ENCODE data around the gene SLCO3A1.

SLCO3A1 gene

GRCh38 chr15:92071045-92071634 is 217.6 kb downstream of the SLCO3A1 start:
- H3K9ac ChIP-seq (ENCODE audit: low read depth, low read length, poor library complexity, severe bottlenecking): no peak overlapping the region
- H3K9me3 ChIP-seq (ENCODE audit: insufficient read depth, low read depth, low read length): no peaks in the 10 kb centered on the region
- no peak overlapping the region for H2AFZ ChIP-seq (ENCODE audit: low read length)
- H3K36me3 ChIP-seq (ENCODE audit: insufficient read depth, low read length): no peaks in the 10 kb centered on the region
- no peaks in the 10 kb centered on the region for H3K27me3 ChIP-seq (ENCODE audit: insufficient read depth, low read length, poor library complexity, severe bottlenecking)
- H3K4me3 ChIP-seq (ENCODE audit: low read length, poor library complexity, severe bottlenecking): no peak overlapping the region
- no peaks in the 10 kb centered on the region for H3K9me2 ChIP-seq (replicated peaks; ENCODE audit: low read depth, low read length)
- no peak overlapping the region for H3K4me2 ChIP-seq (ENCODE audit: low read depth, low read length, poor library complexity, severe bottlenecking)
- H4K20me1 ChIP-seq (ENCODE audit: insufficient read depth, low read length, poor library complexity, severe bottlenecking): no peaks in the 10 kb centered on the region
- H3K4me1 ChIP-seq (ENCODE audit: insufficient read depth, low read length, poor library complexity, severe bottlenecking): peaks cover 25% of the 10 kb centered on the region
- H3F3A ChIP-seq (ENCODE audit: low read depth): no peaks in the 10 kb centered on the region
- H3K79me2 ChIP-seq (ENCODE audit: insufficient read depth, low read length): no peaks in the 10 kb centered on the region
- TF ChIP-seq EZH2phosphoT487 (IDR thresholded peaks at IDR 0.05; ENCODE audit: borderline replicate concordance) (no peak), CTCF (conservative IDR thresholded peaks at IDR 0.05; ENCODE audit: low read length) (no peak)

GRCh38 chr15:92073044-92073785 is 219.7 kb downstream of the SLCO3A1 start:
- Histone ChIP-seq H3K27me3 (ENCODE audit: insufficient read depth, low read length, poor library complexity, severe bottlenecking) (no peaks in the 10 kb centered on the region), H3K9me2 (replicated peaks; ENCODE audit: low read depth, low read length) (no peaks in the 10 kb centered on the region), H2AFZ (ENCODE audit: low read length) (no peak overlapping the region), H3F3A (ENCODE audit: low read depth) (no peaks in the 10 kb centered on the region), H4K20me1 (ENCODE audit: insufficient read depth, low read length, poor library complexity, severe bottlenecking) (no peaks in the 10 kb centered on the region), H3K9ac (ENCODE audit: low read depth, low read length, poor library complexity, severe bottlenecking) (no peak overlapping the region), H3K79me2 (ENCODE audit: insufficient read depth, low read length) (no peaks in the 10 kb centered on the region), H3K4me1 (ENCODE audit: insufficient read depth, low read length, poor library complexity, severe bottlenecking) (peaks cover 25% of the 10 kb centered on the region), H3K9me3 (ENCODE audit: insufficient read depth, low read depth, low read length) (no peaks in the 10 kb centered on the region), H3K4me2 (ENCODE audit: low read depth, low read length, poor library complexity, severe bottlenecking) (no peak overlapping the region), H3K36me3 (ENCODE audit: insufficient read depth, low read length) (no peaks in the 10 kb centered on the region), H3K4me3 (ENCODE audit: low read length, poor library complexity, severe bottlenecking) (no peak overlapping the region)
- TF ChIP-seq CTCF (conservative IDR thresholded peaks at IDR 0.05; ENCODE audit: low read length): no peak
- no peak for TF ChIP-seq EZH2phosphoT487 (IDR thresholded peaks at IDR 0.05; ENCODE audit: borderline replicate concordance)

- Histone ChIP-seq H3K4me2 (ENCODE audit: low read depth, low read length, poor library complexity, severe bottlenecking) (no peak overlapping the region), H3K9ac (ENCODE audit: low read depth, low read length, poor library complexity, severe bottlenecking) (no peak overlapping the region), H3K4me1 (ENCODE audit: insufficient read depth, low read length, poor library complexity, severe bottlenecking) (peaks cover 25% of the 10 kb centered on the region), H3K36me3 (ENCODE audit: insufficient read depth, low read length) (no peaks in the 10 kb centered on the region), H3K9me3 (ENCODE audit: insufficient read depth, low read depth, low read length) (no peaks in the 10 kb centered on the region), H3K9me2 (replicated peaks; ENCODE audit: low read depth, low read length) (no peaks in the 10 kb centered on the region), H4K20me1 (ENCODE audit: insufficient read depth, low read length, poor library complexity, severe bottlenecking) (no peaks in the 10 kb centered on the region), H3K79me2 (ENCODE audit: insufficient read depth, low read length) (no peaks in the 10 kb centered on the region), H3K4me3 (ENCODE audit: low read length, poor library complexity, severe bottlenecking) (no peak overlapping the region), H3K27me3 (ENCODE audit: insufficient read depth, low read length, poor library complexity, severe bottlenecking) (no peaks in the 10 kb centered on the region), H3F3A (ENCODE audit: low read depth) (no peaks in the 10 kb centered on the region), H2AFZ (ENCODE audit: low read length) (no peak overlapping the region)
- TF ChIP-seq CTCF (conservative IDR thresholded peaks at IDR 0.05; ENCODE audit: low read length): no peak
- TF ChIP-seq EZH2phosphoT487 (IDR thresholded peaks at IDR 0.05; ENCODE audit: borderline replicate concordance): no peak
Measured at GRCh38 chr15:92074101-92074500, 220.6 kb downstream of the SLCO3A1 start.

Measured in Loucy (cell line).